ENCODE measurements around the gene CFAP43. TPM values are rescaled to one million over a fixed set of nuclear protein-coding genes. Genes with fewer than 3 reads are reported as not detected.

The CFAP43 gene
- total and polyA plus RNA-seq, 2 donors (not counting 1 experiment from before 2014, with no cell fraction given): 0.12 TPM; not detected in 1

GRCh38 chr10:104220522-104220921 is 11.6 kb downstream of the CFAP43 start:
- POLR2A ChIA-PET: no interaction called here
- CTCF ChIA-PET: no interaction called here

GRCh38 chr10:104218751-104219150 is 13.4 kb downstream of the CFAP43 start:
- no peak overlapping the region for H3K4me2 ChIP-seq (replicated peaks; ENCODE audit: low read depth, low read length, poor library complexity, severe bottlenecking)
- no peaks in the 10 kb centered on the region for H3K36me3 ChIP-seq (replicated peaks in 1 of 2; ENCODE audit: control extremely low read depth in 1 of 2, control insufficient read depth in 1 of 2, extremely low read depth in 1 of 2, insufficient read depth in 2 of 2, low read length in 1 of 2)
- Mint-ChIP-seq H3K4me1 (no peaks in the 10 kb centered on the region), H3K27me3 (peaks cover 21% of the 10 kb centered on the region), H3K4me3 (no peak overlapping the region), H3K27ac (no peak overlapping the region), H3K9me3 (ENCODE audit: insufficient read depth) (no peaks in the 10 kb centered on the region)
- no peak overlapping the region for H2AFZ ChIP-seq (ENCODE audit: insufficient read depth, low read depth, low read length, poor library complexity, severe bottlenecking)
- TF ChIP-seq CTCF (IDR thresholded peaks at IDR 0.05) (no peak), EZH2 (IDR thresholded peaks at IDR 0.05; ENCODE audit: borderline replicate concordance, insufficient read depth, low read depth, low read length, poor library complexity, severe bottlenecking) (no peak)
- H3K9me3 ChIP-seq (ENCODE audit: control extremely low read depth in 1 of 3, control insufficient read depth in 2 of 3, insufficient read depth in 1 of 3, low read length in 2 of 3): no peaks in the 10 kb centered on the region
- ATAC-seq (ENCODE audit: low read depth) (no peak), DNase-seq (no peak)
- no peak overlapping the region for H3K4me3 ChIP-seq (ENCODE audit: control extremely low read depth in 1 of 5, extremely low read depth in 1 of 5, insufficient read depth in 1 of 5, low read depth in 2 of 5, low read length in 4 of 5)
- CTCF ChIA-PET: no interaction called here
- intact Hi-C loops (cut with micrococcal nuclease): no loop called here
- peaks cover 0 to 11% (median 4%) of the 10 kb centered on the region in 4 experiments for H3K27me3 ChIP-seq (replicated peaks in 1 of 4; ENCODE audit: control extremely low read depth in 1 of 4, control insufficient read depth in 3 of 4, insufficient read depth in 4 of 4, low read length in 3 of 4)
- no peak overlapping the region for H3K27ac ChIP-seq (ENCODE audit: low read length in 2 of 2)
- 6% methylated on average over 7 of the region's 7 CpGs for WGBS (ENCODE audit: insufficient coverage)
- H3K4me1 ChIP-seq (ENCODE audit: control insufficient read depth in 2 of 2, insufficient read depth in 2 of 2, low read length in 2 of 2): no peaks in the 10 kb centered on the region
- H4K20me1 ChIP-seq (ENCODE audit: control insufficient read depth, insufficient read depth, low read length, poor library complexity, severe bottlenecking): no peaks in the 10 kb centered on the region
- H3K9ac ChIP-seq (ENCODE audit: low read length): no peak overlapping the region
- POLR2A ChIA-PET: no interaction called here
- H3K79me2 ChIP-seq (ENCODE audit: control insufficient read depth, insufficient read depth, low read length): no peaks in the 10 kb centered on the region

More at GRCh38 chr10:104220522-104220921, 11.6 kb downstream of the CFAP43 start:
- DNase-seq (no peak), ATAC-seq (ENCODE audit: low read depth) (no peak)
- H3K27me3 Mint-ChIP-seq: peaks cover 23% of the 10 kb centered on the region
- no peaks in the 10 kb centered on the region for H3K4me1 Mint-ChIP-seq
- Histone ChIP-seq H3K4me3 (ENCODE audit: control extremely low read depth in 1 of 5, extremely low read depth in 1 of 5, insufficient read depth in 1 of 5, low read depth in 2 of 5, low read length in 4 of 5) (no peak overlapping the region), H3K27ac (ENCODE audit: low read length in 2 of 2) (no peak overlapping the region), H3K4me1 (ENCODE audit: control insufficient read depth in 2 of 2, insufficient read depth in 2 of 2, low read length in 2 of 2) (no peaks in the 10 kb centered on the region), H3K27me3 (replicated peaks in 1 of 4; ENCODE audit: control extremely low read depth in 1 of 4, control insufficient read depth in 3 of 4, insufficient read depth in 4 of 4, low read length in 3 of 4) (peaks cover 0 to 11% (median 4%) of the 10 kb centered on the region in 4 experiments), H3K79me2 (ENCODE audit: control insufficient read depth, insufficient read depth, low read length) (no peaks in the 10 kb centered on the region), H4K20me1 (ENCODE audit: control insufficient read depth, insufficient read depth, low read length, poor library complexity, severe bottlenecking) (no peaks in the 10 kb centered on the region), H3K9ac (ENCODE audit: low read length) (no peak overlapping the region), H2AFZ (ENCODE audit: insufficient read depth, low read depth, low read length, poor library complexity, severe bottlenecking) (no peak overlapping the region), H3K4me2 (replicated peaks; ENCODE audit: low read depth, low read length, poor library complexity, severe bottlenecking) (no peak overlapping the region), H3K36me3 (replicated peaks in 1 of 2; ENCODE audit: control extremely low read depth in 1 of 2, control insufficient read depth in 1 of 2, extremely low read depth in 1 of 2, insufficient read depth in 2 of 2, low read length in 1 of 2) (no peaks in the 10 kb centered on the region), H3K9me3 (ENCODE audit: control extremely low read depth in 1 of 3, control insufficient read depth in 2 of 3, insufficient read depth in 1 of 3, low read length in 2 of 3) (no peaks in the 10 kb centered on the region)
- intact Hi-C loops (cut with micrococcal nuclease): no loop called here
- H3K9me3 Mint-ChIP-seq (ENCODE audit: insufficient read depth): no peaks in the 10 kb centered on the region
- no peak overlapping the region for H3K27ac Mint-ChIP-seq
- 100% methylated on average over 1 of the region's 2 CpGs for WGBS (ENCODE audit: insufficient coverage)
- TF ChIP-seq EZH2 (IDR thresholded peaks at IDR 0.05; ENCODE audit: borderline replicate concordance, insufficient read depth, low read depth, low read length, poor library complexity, severe bottlenecking) (no peak), CTCF (IDR thresholded peaks at IDR 0.05) (no peak)
- no peak overlapping the region for H3K4me3 Mint-ChIP-seq
